Measurements from ENCODE around the gene TAMM41. TPM values are rescaled to one million over a fixed set of nuclear protein-coding genes. Genes with fewer than 3 reads are reported as not detected.
"Not testable (repeated sequence)": the region's sequence is repeated elsewhere in the genome, so short reads cannot be mapped to it uniquely, and the experiment has no call there.

The TAMM41 gene
- total RNA-seq, 1 donor from 2014 or later = 21.4 TPM

DNA sequence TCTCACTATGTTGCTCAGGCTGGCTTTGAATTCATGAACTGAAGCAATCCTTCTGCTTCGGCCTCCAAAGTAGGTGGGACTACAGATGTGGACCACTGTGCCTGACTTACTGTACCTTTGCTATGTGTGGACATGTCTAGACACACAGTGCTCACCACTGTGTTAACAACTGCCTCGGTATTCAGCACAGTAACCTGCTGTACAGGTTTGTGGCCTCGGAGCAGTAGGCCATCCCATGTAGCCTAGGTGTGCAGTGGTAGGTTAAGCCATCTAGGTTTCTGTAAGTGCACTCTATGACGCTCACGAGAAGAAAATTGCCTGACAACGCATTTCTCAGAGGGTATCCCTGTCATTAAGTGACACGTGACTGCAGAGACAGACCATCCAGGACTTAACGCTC, 70.3 kb downstream of the TAMM41 start:
- H3K27ac Mint-ChIP-seq (ENCODE audit: unreplicated experiment) = no peak overlapping the region
- DNase-seq (ENCODE audit: low spot score) = no peak
- peaks cover 11% of the 10 kb centered on the region for H3K36me3 Mint-ChIP-seq (ENCODE audit: low read depth, unreplicated experiment)
- no peaks in the 10 kb centered on the region for H3K9me3 Mint-ChIP-seq (ENCODE audit: unreplicated experiment)
- no peaks in the 10 kb centered on the region for H3K27me3 Mint-ChIP-seq (ENCODE audit: unreplicated experiment)
- TF ChIP-seq, protein P1, sequence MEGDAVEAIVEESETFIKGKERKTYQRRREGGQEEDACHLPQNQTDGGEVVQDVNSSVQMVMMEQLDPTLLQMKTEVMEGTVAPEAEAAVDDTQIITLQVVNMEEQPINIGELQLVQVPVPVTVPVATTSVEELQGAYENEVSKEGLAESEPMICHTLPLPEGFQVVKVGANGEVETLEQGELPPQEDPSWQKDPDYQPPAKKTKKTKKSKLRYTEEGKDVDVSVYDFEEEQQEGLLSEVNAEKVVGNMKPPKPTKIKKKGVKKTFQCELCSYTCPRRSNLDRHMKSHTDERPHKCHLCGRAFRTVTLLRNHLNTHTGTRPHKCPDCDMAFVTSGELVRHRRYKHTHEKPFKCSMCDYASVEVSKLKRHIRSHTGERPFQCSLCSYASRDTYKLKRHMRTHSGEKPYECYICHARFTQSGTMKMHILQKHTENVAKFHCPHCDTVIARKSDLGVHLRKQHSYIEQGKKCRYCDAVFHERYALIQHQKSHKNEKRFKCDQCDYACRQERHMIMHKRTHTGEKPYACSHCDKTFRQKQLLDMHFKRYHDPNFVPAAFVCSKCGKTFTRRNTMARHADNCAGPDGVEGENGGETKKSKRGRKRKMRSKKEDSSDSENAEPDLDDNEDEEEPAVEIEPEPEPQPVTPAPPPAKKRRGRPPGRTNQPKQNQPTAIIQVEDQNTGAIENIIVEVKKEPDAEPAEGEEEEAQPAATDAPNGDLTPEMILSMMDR (IDR thresholded peaks at IDR 0.05; ENCODE audit: unreplicated experiment) = no peak
- peaks cover under 1% of the 10 kb centered on the region for H3K4me1 Mint-ChIP-seq (ENCODE audit: unreplicated experiment)
- no peak overlapping the region for H3K4me3 Mint-ChIP-seq (ENCODE audit: unreplicated experiment)

DNA sequence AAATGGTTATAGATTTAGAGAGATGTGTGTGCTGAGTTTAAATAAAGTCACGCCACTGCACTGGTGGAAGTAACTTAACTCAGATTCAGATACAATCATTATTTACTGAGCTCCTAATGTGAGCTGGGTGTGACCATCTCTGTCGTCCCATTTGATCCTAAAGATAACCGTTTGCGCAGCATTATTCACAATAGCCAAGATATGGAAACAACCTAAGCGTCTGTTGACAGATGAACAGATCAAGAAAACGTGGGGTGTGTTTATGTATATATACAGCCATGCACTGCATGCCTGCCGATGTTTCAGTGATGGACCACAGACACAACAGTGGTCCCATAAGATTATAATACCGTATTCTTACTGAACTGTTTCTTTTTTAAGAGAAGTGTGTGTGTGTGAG, 71.2 kb downstream of the TAMM41 start:
- H3K9me3 Mint-ChIP-seq (ENCODE audit: unreplicated experiment) = no peaks in the 10 kb centered on the region
- peaks cover 9% of the 10 kb centered on the region for H3K4me1 Mint-ChIP-seq (ENCODE audit: unreplicated experiment)
- peaks cover 11% of the 10 kb centered on the region for H3K36me3 Mint-ChIP-seq (ENCODE audit: low read depth, unreplicated experiment)
- no peak overlapping the region for H3K27ac Mint-ChIP-seq (ENCODE audit: unreplicated experiment)
- H3K27me3 Mint-ChIP-seq (ENCODE audit: unreplicated experiment) = no peaks in the 10 kb centered on the region
- H3K4me3 Mint-ChIP-seq (ENCODE audit: unreplicated experiment) = no peak overlapping the region
- DNase-seq (ENCODE audit: low spot score) = no peak
- TF ChIP-seq, protein P1 (IDR thresholded peaks at IDR 0.05; ENCODE audit: unreplicated experiment) = no peak

DNA sequence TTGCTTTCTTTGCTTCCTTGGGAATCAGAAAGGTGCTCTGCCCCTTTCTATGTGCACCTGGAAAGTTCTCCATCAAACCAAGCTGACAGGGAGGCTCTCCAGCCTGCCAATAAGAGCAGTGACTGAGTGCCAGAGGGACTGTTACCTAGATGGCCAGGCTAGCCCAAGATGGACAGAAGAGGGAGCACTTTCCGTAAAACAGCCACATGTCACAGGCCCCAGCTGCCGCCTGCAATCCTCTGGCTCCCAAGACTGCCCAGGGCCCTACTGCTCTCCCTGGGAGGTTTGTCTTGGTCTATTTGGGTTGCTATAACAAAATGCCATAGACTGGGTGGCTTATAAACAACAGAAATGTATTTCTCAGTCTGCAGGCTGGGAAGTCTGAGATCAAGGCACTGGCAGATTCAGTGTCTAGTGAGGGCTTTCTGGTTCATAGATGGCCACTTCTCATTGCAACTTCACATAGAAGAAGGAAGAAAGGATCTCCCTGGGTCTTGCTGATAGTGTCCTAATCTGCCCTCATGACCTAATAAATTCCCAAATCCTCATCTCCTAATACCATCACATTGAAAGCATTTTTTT, 72.3 kb downstream of the TAMM41 start:
- H3K36me3 Mint-ChIP-seq (ENCODE audit: low read depth, unreplicated experiment) = peaks cover 1% of the 10 kb centered on the region
- H3K4me3 Mint-ChIP-seq (ENCODE audit: unreplicated experiment) = no peak overlapping the region
- H3K27me3 Mint-ChIP-seq (ENCODE audit: unreplicated experiment) = no peaks in the 10 kb centered on the region
- H3K9me3 Mint-ChIP-seq (ENCODE audit: unreplicated experiment) = no peaks in the 10 kb centered on the region
- DNase-seq (ENCODE audit: low spot score) = peak; percentile 56
- TF ChIP-seq, protein P1 (IDR thresholded peaks at IDR 0.05; ENCODE audit: unreplicated experiment) = peak; percentile 27
- no peak overlapping the region for H3K27ac Mint-ChIP-seq (ENCODE audit: unreplicated experiment)
- H3K4me1 Mint-ChIP-seq (ENCODE audit: unreplicated experiment) = peaks cover 11% of the 10 kb centered on the region

DNA sequence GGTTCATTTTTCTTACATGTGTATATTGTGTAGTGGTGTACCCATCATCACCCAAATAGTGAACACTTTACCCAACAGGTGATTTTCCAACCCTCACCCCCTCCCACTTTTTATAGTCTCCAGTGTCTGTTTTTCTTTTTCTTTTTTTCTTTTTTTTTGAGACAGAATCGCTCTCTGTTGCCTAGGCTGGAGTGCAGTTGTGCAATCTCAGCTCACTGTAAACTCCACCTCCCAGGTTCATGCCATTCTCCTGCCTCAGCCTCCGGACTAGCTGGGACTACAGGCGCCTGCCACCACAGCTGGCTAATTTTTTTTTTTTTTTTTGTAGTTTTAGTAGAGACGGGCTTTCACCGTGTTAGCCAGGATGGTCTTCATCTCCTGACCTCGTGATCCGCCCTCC, 74.8 kb downstream of the TAMM41 start:
- not testable (repeated sequence) for DNase-seq (ENCODE audit: low spot score); H3K9me3 Mint-ChIP-seq (ENCODE audit: unreplicated experiment); H3K27ac Mint-ChIP-seq (ENCODE audit: unreplicated experiment); H3K36me3 Mint-ChIP-seq (ENCODE audit: low read depth, unreplicated experiment); H3K4me3 Mint-ChIP-seq (ENCODE audit: unreplicated experiment); H3K27me3 Mint-ChIP-seq (ENCODE audit: unreplicated experiment)
- H3K4me1 Mint-ChIP-seq (ENCODE audit: unreplicated experiment) = peaks cover 11% of the 10 kb centered on the region

DNA sequence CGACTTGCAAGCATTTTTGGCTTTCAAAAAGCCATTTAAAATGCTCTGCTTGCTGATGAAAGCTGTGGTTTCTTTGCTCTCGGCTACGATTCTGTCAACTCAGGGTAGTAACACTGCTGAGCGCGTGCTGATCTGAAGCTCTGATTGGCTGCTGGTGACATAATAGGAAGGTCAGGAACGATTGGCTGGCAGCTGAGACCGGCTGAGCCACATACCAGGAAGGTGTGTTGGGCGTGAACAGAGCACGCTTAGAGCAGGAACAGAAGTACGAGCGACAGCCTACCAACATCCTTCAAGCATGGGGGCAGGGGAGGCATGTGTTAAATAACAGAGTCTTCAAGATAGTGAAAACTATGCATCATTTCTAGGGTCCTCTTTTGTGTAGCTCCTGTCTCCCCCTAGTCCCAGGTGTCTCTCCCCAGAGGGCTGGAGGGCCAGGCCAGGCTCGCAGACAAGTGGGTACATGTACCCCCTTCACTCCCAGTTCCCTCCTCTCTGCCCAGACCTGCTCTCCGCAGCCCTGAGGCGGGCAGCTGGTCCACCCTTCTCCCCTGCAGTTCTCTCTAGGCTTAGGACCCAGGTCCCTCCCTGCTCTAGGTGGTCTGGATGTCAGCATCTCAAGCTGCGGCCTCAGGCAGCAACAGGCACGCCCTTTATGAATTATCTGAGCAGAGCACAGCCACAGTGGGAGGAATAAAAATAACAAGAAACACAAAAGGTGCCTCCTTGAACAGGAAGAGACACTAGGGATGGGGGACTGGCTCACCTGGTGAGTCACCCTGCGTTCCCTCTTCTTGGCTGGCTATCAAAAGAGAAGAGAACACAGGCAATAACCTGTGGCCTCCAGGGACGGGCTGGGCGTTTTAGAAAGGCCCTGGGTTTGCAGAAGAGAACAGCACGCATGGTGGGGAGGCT, 76.0 kb downstream of the TAMM41 start:
- peak overlapping the region; percentile 38 for H3K27ac Mint-ChIP-seq (ENCODE audit: unreplicated experiment)
- no peaks in the 10 kb centered on the region for H3K36me3 Mint-ChIP-seq (ENCODE audit: low read depth, unreplicated experiment)
- H3K4me3 Mint-ChIP-seq (ENCODE audit: unreplicated experiment) = peak overlapping the region; percentile 48
- H3K9me3 Mint-ChIP-seq (ENCODE audit: unreplicated experiment) = no peaks in the 10 kb centered on the region
- H3K27me3 Mint-ChIP-seq (ENCODE audit: unreplicated experiment) = peaks cover 7% of the 10 kb centered on the region
- peaks cover 11% of the 10 kb centered on the region for H3K4me1 Mint-ChIP-seq (ENCODE audit: unreplicated experiment)
- DNase-seq (ENCODE audit: low spot score) = peak; percentile 45
- TF ChIP-seq, protein P1 (IDR thresholded peaks at IDR 0.05; ENCODE audit: unreplicated experiment) = no peak
